HG03432 (cell line): ENCODE measurements around the gene SORBS1.
A peak's percentile ranks its signal among the peaks of the same experiment; 100 is the strongest.

Experiments
- ATAC-seq: cut with Tn5 transposase; IDR thresholded peaks from one replicate; pipeline ENCODE4 v1.9.1; 2021; ENCODE audit warnings: mild to moderate bottlenecking, moderate library complexity; ENCODE audit not compliant: unreplicated experiment

SORBS1 gene

GRCh38 chr10:95330966-95331453 lies 230.2 kb downstream of the SORBS1 start:
- ATAC-seq, result no peak

- no peak for ATAC-seq
Observed at GRCh38 chr10:95329296-95329695, 231.9 kb downstream of the SORBS1 start.

- ATAC-seq, result no peak
Observed at GRCh38 chr10:95328013-95328412, 233.2 kb downstream of the SORBS1 start.

DNA sequence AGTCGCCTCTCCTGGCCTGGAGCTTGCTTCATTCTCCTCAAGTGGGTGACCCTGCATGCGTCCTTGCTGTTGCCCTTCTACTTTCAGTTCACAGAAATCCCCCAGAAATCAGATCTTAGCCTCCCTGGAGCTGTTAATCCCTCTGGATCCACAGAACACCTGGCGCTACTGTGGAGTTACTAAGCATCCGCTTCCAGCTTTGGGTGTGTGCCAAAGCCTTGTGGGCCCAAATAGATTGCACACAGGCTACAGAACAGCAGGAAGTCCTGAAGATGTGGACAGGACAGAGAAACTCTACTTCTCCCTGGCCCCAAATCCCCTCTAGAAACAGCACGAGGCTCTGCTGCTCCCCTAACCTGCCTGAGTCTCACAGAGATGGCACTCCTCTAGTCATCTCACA lies 233.8 kb downstream of the SORBS1 start:
- no peak for ATAC-seq

- ATAC-seq, result no peak
Observed at GRCh38 chr10:95326396-95326795, 234.8 kb downstream of the SORBS1 start.

DNA sequence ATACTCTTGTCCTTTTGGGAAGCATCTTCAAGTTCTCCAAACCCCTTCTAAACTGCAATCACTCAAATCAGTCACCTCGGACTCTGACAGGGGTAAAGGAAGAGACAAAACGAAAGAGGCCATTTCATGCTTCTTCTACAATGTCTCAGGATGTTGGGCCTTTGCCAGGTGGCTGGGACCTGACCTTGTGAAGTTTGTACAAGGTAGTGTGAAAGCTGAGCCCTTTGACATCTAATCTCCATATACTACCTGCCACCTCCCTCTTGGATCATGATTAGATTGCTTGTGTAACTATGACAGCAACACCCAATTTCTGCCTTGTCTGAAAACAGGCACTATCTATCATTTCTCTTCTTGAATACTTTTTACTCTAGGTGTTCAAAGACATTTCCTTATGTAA lies 235.3 kb downstream of the SORBS1 start:
- ATAC-seq, result no peak

DNA sequence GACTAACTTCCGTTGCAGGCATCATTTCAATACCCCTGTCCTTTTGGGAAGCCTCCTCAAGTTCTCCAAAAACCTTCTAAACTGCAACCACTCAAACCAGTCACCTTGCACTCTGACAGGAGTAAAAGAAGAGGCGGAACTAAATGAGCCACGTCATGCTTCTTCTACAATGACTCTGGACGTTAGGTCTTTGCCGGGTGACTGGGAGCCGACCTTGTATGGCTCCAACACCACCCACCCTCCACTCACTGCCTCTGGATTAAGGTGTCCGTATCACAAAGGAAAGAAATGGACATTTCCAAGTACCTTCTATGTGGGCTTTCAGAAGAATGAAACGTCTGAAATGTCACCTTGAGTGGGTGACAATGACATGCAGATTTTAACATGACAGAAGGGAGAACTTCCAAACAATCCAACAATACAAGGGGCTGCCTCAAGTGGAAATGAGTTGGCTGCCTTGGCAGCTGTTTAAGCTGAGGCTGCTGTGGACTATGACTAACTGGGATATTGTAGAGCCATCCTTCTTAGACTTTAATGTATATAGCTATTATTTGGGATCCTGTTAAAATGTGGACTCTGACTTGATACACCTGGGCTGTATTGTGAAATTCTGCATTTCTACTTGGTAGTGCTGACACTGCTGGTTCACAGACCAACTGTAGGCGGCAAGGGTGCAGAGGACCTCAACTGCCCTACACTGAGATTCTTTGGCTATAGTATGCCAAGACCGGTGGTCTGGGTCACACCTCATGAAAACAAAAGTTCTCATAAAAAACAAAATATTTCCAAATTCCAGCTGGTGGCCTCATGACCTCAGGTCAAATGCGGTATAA lies 236.5 kb downstream of the SORBS1 start:
- ATAC-seq, result no peak

GRCh38 chr10:95321554-95322301 lies 239.4 kb downstream of the SORBS1 start:
- ATAC-seq, result no peak

GRCh38 chr10:95319239-95319638 lies 241.9 kb downstream of the SORBS1 start:
- ATAC-seq, result no peak

- no peak for ATAC-seq
Observed at GRCh38 chr10:95315509-95315908, 245.7 kb downstream of the SORBS1 start.

GRCh38 chr10:95314192-95314918 lies 246.8 kb downstream of the SORBS1 start:
- ATAC-seq, result no peak

- ATAC-seq, result no peak
Observed at GRCh38 chr10:95312986-95313495, 248.1 kb downstream of the SORBS1 start.

DNA sequence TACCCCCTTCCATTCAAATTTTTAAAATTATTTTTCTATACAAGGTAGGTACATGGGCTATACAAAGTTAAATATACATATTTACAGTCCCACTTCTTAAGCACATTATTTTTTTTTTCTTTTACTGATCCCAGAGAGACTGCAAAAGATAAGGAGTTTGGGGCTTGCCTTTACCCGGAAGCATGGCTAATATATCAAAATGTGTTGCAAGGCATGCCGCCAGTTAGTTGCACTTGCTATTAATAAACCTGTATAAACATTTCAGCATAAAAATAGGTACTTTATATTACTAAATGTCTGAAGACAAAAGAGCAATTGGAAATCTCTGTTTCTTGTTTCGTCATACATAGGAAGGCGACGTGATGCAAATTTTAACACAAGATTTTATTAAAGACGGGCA lies 248.9 kb downstream of the SORBS1 start:
- no peak for ATAC-seq

GRCh38 chr10:95309958-95310357 lies 251.2 kb downstream of the SORBS1 start:
- peak; percentile 61 for ATAC-seq

DNA sequence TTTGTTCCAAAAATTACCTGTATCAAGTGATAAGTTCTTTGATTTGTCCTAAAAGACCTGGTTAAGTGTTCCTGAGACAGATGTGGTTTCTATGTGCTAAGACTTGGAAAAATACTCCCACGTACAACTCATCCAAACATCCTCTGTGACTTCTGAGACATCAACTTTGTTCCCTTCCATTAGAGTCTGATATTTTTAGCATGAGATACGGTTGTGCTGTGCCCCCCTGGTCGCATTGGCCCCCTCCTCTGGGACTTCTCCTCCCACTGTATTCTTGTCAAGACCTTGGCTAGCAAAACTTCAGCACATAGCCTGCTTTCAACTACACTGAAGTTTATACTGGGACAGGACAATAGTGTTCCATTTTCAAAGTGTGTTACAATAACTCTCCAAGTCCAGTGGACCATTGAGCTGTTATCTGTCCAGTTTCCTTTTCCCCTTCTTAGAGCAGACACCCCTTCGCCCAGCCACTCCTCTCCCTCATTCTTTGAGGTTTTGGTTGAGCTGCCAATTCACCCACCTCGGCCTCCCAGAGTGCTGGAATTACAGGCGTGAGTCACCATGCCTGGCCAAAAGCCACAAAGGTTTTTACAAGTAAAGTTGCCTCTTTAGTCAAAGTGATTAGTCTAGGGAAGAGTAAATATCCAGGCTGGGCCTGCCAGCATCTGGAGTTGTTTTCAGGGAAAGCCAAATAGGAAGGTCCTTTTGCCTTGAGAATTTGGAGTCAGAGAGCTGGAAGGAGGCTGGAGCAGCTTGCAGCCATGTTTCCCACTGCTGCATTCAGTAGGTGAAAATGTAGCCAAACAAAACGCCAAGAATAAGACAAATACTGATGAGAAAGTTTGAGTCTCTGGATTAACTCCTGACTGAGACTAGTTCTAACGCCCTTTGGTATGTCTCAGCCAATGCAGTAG lies 252.5 kb downstream of the SORBS1 start:
- peak; percentile 53 for ATAC-seq

GRCh38 chr10:95306851-95307250 lies 254.3 kb downstream of the SORBS1 start:
- ATAC-seq, result no peak

DNA sequence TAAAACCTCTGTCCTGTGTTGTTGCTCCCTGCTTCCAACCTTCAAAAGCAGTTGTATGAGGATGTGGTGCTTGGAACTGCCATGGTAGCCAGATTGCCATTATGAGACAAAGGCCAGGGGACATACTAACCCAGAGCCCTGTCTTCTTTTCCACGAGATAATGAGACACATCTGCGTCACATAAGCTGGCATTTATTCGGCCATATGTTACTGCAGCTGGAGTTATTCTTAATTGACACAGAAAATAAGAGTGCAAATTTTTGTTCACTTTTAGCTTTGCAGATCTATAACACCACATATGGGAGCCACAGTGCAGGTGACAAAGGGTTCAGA lies 254.9 kb downstream of the SORBS1 start:
- ATAC-seq, result no peak

DNA sequence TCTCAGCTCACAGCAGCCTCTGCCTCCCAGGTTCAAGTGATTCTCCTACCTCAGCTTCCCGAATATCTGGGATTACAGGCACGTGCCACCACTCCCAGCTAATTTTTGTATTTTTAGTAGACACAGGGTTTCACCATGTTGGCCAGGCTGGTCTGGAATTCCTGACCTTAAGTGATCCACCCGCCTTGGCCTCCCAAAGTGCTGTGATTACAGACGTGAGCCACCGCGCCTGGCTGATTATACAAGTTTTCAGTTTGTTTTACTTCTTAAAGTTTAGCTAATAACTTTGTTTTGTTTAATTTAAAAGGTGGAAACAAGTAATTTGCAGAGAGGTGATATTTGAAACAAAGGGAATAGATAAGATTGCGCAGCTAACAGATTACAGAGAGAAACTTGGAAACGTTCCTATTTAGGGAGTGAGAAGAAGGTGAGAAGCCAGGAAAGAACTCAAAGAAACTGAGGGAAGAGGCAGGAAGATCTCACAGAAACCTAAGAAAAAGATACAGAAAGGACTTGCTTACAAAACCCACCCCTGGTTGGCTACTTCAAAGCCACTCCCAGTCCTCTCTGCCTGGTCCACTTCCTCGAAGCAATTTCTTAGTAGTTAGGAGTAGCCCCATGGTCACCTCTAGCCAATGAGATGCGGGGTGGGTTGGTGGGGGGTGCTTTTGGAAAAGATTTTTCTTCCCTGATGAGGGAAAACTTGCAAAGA lies 255.4 kb downstream of the SORBS1 start:
- no peak for ATAC-seq

GRCh38 chr10:95304976-95305375 lies 256.2 kb downstream of the SORBS1 start:
- ATAC-seq, result no peak

DNA sequence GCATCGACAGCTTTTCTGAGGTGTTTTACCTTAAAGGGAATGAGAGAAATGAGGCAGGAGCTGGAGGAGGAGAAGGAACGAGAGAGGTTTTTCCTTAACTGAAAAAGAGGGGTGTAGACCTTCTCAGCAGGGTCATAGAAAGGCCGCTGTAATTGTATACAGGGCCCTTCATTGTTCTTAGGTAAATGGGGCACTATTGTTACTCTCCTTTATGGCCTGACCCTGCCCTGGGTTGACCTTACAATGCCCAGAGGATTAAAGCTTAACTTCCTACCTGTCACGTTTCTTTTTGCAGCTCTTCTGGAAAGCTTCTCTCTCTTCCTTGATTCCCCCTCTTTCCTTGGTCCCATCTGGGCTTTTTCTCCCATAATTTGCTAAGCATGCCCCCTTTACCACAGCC lies 256.7 kb downstream of the SORBS1 start:
- no peak for ATAC-seq
